Kidney (tissue), 14 donors: ENCODE data around the gene GNAO1. TPM values are rescaled to one million over a fixed set of nuclear protein-coding genes. Genes with fewer than 3 reads are reported as not detected.

Experiments
- DNase-seq, 5 donors: peaks; one replicate each; pipeline ENCODE4 v3.0.0-alpha.2; 2013 to 2020
- FAIRE-seq: peaks from 2 replicates; lab custom pipeline; 2012; peaks lifted over from hg19 to GRCh38; lab: Jason Lieb, UNC
- H3K27ac ChIP-seq, 2 donors: one replicate each; pipeline ENCODE4 v1.7.0; 2013; ENCODE audit warnings: low read depth in 2 of 2, low read length in 2 of 2, inconsistent platforms in 1 of 2
- H3K27me3 ChIP-seq: one replicate; pipeline ENCODE4 v1.7.1; 2013; ENCODE audit warnings: low read length, inconsistent platforms; ENCODE audit not compliant: control insufficient read depth, insufficient read depth
- H3K36me3 ChIP-seq, 3 donors: one replicate each; pipeline versions ENCODE4 v1.7.0 to v1.7.1; 2013; ENCODE audit warnings: low read length in 3 of 3, control low read depth in 1 of 3, inconsistent platforms in 1 of 3; ENCODE audit not compliant: insufficient read depth in 3 of 3, control insufficient read depth in 2 of 3
- H3K4me1 ChIP-seq, 3 donors: one replicate each; pipeline versions ENCODE4 v1.7.0 to v1.7.1; 2013; ENCODE audit warnings: low read length in 3 of 3, inconsistent platforms in 1 of 3, low read depth in 1 of 3; ENCODE audit not compliant: control insufficient read depth in 2 of 3, insufficient read depth in 2 of 3
- H3K4me3 ChIP-seq, 3 donors: one replicate each; pipeline versions ENCODE4 v1.7.0 to v1.8.1; 2013; ENCODE audit warnings: low read length in 3 of 3, control low read depth in 1 of 3, inconsistent platforms in 1 of 3
- H3K9ac ChIP-seq, 3 donors: one replicate each; pipeline versions ENCODE4 v1.7.0 to v1.7.1; 2013; ENCODE audit warnings: low read length in 3 of 3, control low read depth in 1 of 3, inconsistent platforms in 1 of 3
- H3K9me3 ChIP-seq, 3 donors: one replicate each; pipeline versions ENCODE4 v1.7.0 to v1.7.1; 2013; ENCODE audit warnings: low read length in 3 of 3, control low read depth in 1 of 3, inconsistent platforms in 1 of 3; ENCODE audit not compliant: control insufficient read depth in 2 of 3, insufficient read depth in 1 of 3
- intact Hi-C: fragments of 100-400 bp; cut with DNase I; formaldehyde crosslinking; loops from one replicate; pipeline ENCODE4 v1.11.1; 2022
- polyA plus RNA-seq: library from polyadenylated mRNA; stranded (reverse); fragments of 350-450 nt; fragmentation: Illumina TruSeq; extraction: RNeasy Lipid Tissue Mini Kit (QIAGEN cat#74804); gene quantifications from one replicate; pipeline ENCODE4 v1.2.3, GENCODE V29; 2014; ENCODE audit warnings: low read depth, low replicate concordance; ENCODE audit not compliant: insufficient read depth
- total RNA-seq: library from RNA; stranded (reverse); fragmentation: NEBNext Ultra II Directional; extraction: Animal tissue kit (Norgen Biotek cat#: 25700); gene quantifications from one replicate; pipeline ENCODE4 v1.2.1, GENCODE V29; 2021
- TF ChIP-seq, protein P1 (sequence below): IDR thresholded peaks from 3 replicates; pipeline ENCODE4 v1.5.1; 2012; ENCODE audit warnings: mild to moderate bottlenecking, moderate library complexity, borderline replicate concordance; ENCODE audit not compliant: insufficient read depth; ENCODE audit errors: extremely low read depth
- donor health status: control.
- donor health status: control.
- donor health status: control.
- donor health status: control.
- donor health status: control.
- donor health status: DM: yes; HTN: yes; CAD: no.
- donor health status: Normal renal cell carcinoma (clear cell type).

GNAO1 gene
- total and polyA plus RNA-seq, 2 donors from 2014 or later: 1.5 to 4.3 TPM

- no peak overlapping the region for H3K4me3 ChIP-seq
- FAIRE-seq (no peak), DNase-seq (peak in 2 of 5 donors; percentile 34 to 61)
- TF ChIP-seq, protein P1, sequence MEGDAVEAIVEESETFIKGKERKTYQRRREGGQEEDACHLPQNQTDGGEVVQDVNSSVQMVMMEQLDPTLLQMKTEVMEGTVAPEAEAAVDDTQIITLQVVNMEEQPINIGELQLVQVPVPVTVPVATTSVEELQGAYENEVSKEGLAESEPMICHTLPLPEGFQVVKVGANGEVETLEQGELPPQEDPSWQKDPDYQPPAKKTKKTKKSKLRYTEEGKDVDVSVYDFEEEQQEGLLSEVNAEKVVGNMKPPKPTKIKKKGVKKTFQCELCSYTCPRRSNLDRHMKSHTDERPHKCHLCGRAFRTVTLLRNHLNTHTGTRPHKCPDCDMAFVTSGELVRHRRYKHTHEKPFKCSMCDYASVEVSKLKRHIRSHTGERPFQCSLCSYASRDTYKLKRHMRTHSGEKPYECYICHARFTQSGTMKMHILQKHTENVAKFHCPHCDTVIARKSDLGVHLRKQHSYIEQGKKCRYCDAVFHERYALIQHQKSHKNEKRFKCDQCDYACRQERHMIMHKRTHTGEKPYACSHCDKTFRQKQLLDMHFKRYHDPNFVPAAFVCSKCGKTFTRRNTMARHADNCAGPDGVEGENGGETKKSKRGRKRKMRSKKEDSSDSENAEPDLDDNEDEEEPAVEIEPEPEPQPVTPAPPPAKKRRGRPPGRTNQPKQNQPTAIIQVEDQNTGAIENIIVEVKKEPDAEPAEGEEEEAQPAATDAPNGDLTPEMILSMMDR: no peak
- no peaks in the 10 kb centered on the region for H3K36me3 ChIP-seq
- no peaks in the 10 kb centered on the region for H3K27me3 ChIP-seq
- H3K9me3 ChIP-seq: no peaks in the 10 kb centered on the region
- no peak overlapping the region for H3K27ac ChIP-seq
- intact Hi-C loops: no loop called here
- H3K9ac ChIP-seq: no peak overlapping the region
- H3K4me1 ChIP-seq: peaks cover 0 to 8% (median 5%) of the 10 kb centered on the region in 3 donors
Measured at GRCh38 chr16:56353054-56353921, 162.0 kb downstream of the GNAO1 start.

DNA sequence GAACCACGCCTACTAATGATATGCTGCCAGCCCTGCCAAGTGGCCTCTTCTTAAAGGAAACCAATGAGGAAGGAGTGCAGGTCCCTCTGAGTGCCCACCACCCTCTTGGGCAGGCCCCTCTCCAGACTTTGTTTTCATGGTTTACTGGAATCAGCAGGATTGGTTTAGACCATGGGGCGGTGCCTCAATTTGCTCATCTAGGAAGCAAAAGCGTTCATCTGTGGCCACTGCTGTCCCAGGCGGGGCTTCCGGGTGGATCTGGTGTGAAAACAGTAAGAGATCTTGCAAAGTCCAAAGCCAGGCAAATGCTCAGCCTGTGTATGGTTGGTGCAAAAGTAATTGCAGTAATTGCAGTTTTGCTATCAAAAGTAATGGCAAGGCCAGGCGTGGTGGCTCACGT lies 162.7 kb downstream of the GNAO1 start:
- no peak overlapping the region for H3K4me3 ChIP-seq
- H3K36me3 ChIP-seq: no peaks in the 10 kb centered on the region
- intact Hi-C loops: no loop called here
- H3K4me1 ChIP-seq: peaks cover 0 to 8% (median 5%) of the 10 kb centered on the region in 3 donors
- no peak overlapping the region for H3K9ac ChIP-seq
- FAIRE-seq: no peak
- H3K27me3 ChIP-seq: no peaks in the 10 kb centered on the region
- TF ChIP-seq, protein P1: no peak
- H3K27ac ChIP-seq: no peak overlapping the region
- no peaks in the 10 kb centered on the region for H3K9me3 ChIP-seq
- peak in 2 of 5 donors; percentile 31 to 53 for DNase-seq

- Histone ChIP-seq H3K9me3 (no peaks in the 10 kb centered on the region), H3K9ac (no peak overlapping the region), H3K4me1 (peaks cover 0 to 8% (median 5%) of the 10 kb centered on the region in 3 donors), H3K27me3 (no peaks in the 10 kb centered on the region), H3K4me3 (no peak overlapping the region), H3K36me3 (no peaks in the 10 kb centered on the region), H3K27ac (no peak overlapping the region)
- peak in 2 of 5 donors; percentile 35 to 73 for DNase-seq
- FAIRE-seq: no peak
- TF ChIP-seq, protein P1: no peak
- intact Hi-C loops: no loop called here
Measured at GRCh38 chr16:56354746-56355145, 163.5 kb downstream of the GNAO1 start.
